H1 (cell line): ENCODE data around the gene MACROD2. TPM values are rescaled to one million over a fixed set of nuclear protein-coding genes. Genes with fewer than 3 reads are reported as not detected.

ENCODE experiments used
- RAD21 ChIP-seq, 2 experiments: IDR thresholded peaks in 1 of 2; conservative IDR thresholded peaks in 1 of 2; 2 replicates each; pipeline ENCODE4 v1.6.1; 2011; ENCODE audit warnings: low read depth in 2 of 2, low read length in 2 of 2, improper control_type of control experiment in 1 of 2, inconsistent platforms in 1 of 2, mild to moderate bottlenecking in 1 of 2, moderate library complexity in 1 of 2
- RBBP5 ChIP-seq: IDR thresholded peaks from 2 replicates; pipeline ENCODE4 v1.7.1; 2012; ENCODE audit warnings: low read depth, mild to moderate bottlenecking, inconsistent platforms, low read length, moderate library complexity, borderline replicate concordance
- YY1 ChIP-seq: IDR thresholded peaks from 2 replicates; pipeline ENCODE4 v1.6.1; 2011; ENCODE audit warnings: low read depth, mild to moderate bottlenecking, low read length
- polyA plus RNA-seq, 7 experiments: library from polyadenylated mRNA; depleted of rRNA in 3 of 7; stranded (reverse) in 5 of 7; unstranded in 2 of 7; fragments of >200 nt in 5 of 7; fragments of 200-250 nt in 2 of 7; gene quantifications; 1 replicate in 5 of 7; 2 replicates in 1 of 7; 4 replicates in 1 of 7; pipeline versions ENCODE4 v1.2.1 to v1.2.3, GENCODE V29; 2011 to 2013; ENCODE audit warnings: missing spikeins in 2 of 7, mixed read lengths in 2 of 7
- total RNA-seq: library from RNA; stranded (reverse); fragmentation: NEBNext Ultra II Directional; extraction: Animal tissue kit (Norgen Biotek cat#: 25700); gene quantifications from 2 replicates; pipeline ENCODE4 v1.2.1, GENCODE V29; 2021
- TF ChIP-seq, protein P1 (sequence below): IDR thresholded peaks from 2 replicates; pipeline ENCODE4 v1.6.1; 2012; ENCODE audit warnings: low read length, inconsistent platforms

MACROD2 gene
- total and polyA plus RNA-seq, 2 of the 8 experiments (the other 6 are each of a cell fraction or from before 2014, with no cell fraction given): 0.70 to 3.9 TPM

GRCh38 chr20:15239542-15240206 is 1244.4 kb downstream of the MACROD2 start (continued):
- TF ChIP-seq, protein P1, sequence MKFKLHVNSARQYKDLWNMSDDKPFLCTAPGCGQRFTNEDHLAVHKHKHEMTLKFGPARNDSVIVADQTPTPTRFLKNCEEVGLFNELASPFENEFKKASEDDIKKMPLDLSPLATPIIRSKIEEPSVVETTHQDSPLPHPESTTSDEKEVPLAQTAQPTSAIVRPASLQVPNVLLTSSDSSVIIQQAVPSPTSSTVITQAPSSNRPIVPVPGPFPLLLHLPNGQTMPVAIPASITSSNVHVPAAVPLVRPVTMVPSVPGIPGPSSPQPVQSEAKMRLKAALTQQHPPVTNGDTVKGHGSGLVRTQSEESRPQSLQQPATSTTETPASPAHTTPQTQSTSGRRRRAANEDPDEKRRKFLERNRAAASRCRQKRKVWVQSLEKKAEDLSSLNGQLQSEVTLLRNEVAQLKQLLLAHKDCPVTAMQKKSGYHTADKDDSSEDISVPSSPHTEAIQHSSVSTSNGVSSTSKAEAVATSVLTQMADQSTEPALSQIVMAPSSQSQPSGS: no peak
- TF ChIP-seq RAD21 (IDR thresholded peaks at IDR 0.05 in 1 of 2, conservative IDR thresholded peaks at IDR 0.05 in 1 of 2; ENCODE audit: low read depth in 2 of 2, low read length in 2 of 2): no peak
- no peak for TF ChIP-seq RBBP5
- TF ChIP-seq YY1: no peak
